Stimulated activated CD4-positive, alpha-beta T cell treated with anti-CD3 and anti-CD28 coated beads, TNF-alpha, amount 100 ng/mL, for 1 hour (primary cell): Measurements from ENCODE around the gene NUP153.
"Not testable (repeated sequence)": the region's sequence is repeated elsewhere in the genome, so short reads cannot be mapped to it uniquely, and the experiment has no call there.

Experiments used
- DNase-seq, 3 donors: peaks; one replicate each; pipeline ENCODE4 v3.0.0-alpha.2; 2020; ENCODE audit warnings: low read depth in 3 of 3, low spot score in 1 of 3

The NUP153 gene

DNA sequence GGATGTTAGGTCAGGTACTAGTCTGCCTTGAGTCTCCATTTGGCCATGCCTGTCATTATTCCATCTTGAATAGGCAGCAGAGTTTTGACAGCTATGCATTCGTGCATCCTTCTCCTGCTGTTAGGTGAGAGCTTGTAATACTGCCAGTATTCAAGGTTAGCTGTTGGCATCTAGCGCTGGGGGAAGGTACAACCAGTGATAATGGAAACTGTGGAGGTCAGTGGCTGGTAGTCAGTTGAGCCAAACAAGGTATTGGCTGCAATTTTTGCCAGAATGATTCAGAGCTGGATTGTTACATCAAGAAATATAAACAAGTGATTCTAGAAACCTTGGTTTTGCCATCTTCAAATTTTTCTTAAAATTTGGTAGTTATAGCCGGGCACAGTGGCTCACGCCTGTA is 100.1 kb downstream of the NUP153 start:
- no peak for DNase-seq

- no peak for DNase-seq
Observed at GRCh38 chr6:17602888-17603287, 103.8 kb downstream of the NUP153 start.

GRCh38 chr6:17601386-17601703 is 105.4 kb downstream of the NUP153 start:
- no peak for DNase-seq

DNA sequence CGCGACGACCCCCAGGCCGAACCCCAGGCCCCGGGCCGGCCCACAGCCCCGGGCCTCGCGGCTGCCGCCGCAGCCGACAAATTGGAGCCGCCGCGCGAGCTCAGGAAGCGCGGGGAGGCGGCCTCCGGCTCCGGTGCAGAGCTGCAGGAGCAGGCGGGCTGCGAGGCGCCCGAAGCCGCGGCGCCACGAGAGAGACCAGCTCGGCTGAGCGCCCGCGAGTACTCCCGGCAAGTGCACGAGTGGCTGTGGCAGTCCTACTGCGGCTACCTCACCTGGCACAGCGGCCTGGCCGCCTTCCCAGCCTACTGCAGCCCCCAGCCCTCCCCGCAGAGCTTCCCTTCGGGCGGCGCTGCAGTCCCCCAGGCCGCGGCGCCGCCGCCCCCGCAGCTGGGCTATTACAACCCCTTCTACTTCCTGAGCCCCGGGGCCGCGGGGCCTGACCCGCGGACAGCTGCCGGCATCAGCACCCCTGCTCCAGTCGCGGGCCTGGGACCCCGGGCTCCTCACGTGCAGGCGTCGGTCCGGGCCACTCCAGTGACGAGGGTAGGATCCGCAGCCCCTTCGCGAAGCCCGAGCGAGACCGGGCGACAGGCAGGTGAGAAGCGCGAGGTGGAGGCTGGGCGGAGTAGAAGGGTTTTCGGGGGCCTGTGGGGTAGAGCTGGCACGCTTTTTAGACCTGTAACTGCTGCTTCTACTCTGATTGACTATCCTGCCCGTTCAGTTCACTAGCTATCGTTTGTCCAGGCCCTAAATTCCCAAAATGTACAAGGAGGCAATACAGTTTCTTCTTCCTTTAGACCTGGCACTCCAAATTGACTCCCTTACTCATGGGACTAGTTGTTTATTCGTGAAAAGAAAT is 106.0 kb downstream of the NUP153 start:
- peak in 1 of 3 donors; percentile 31 for DNase-seq

DNA sequence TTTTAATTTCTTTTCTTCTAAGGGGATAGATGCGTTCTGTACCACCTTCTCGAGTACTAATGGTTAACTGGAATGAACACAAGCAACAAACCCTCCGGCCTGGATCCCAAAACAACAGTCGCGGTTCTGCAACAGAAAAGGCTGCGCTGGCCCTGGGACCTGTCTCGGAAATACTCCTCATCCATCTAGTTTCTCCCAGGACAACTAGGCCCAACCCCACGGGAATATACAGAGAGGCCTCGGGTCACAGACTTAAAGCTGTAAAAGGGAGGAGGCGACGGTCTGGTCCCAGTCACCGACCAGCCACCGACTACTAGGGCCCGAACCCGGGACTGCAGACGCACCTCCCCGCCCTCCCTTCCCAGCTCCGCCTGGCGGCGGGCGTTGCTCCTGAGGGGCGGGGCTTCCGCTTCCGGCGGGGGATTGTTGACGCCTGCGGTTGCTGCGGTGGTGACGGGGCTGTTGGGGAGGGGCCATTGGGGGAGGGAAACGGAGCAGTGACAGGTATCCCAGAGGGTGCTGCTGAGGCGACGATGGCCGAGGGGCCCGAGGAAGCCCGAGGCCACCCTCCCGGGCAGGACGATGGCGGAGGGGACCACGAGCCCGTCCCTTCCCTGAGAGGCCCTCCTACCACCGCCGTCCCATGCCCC is 106.7 kb downstream of the NUP153 start, which contains the start of gene FAM8A1:
Gene FAM8A1, plus strand, starts transcription at position 426 of the 650 bp plus-strand sequence. Its CDS starts 108 bp downstream, at position 534.
- peak; percentile 86 to 94 (median 88) for DNase-seq

DNA sequence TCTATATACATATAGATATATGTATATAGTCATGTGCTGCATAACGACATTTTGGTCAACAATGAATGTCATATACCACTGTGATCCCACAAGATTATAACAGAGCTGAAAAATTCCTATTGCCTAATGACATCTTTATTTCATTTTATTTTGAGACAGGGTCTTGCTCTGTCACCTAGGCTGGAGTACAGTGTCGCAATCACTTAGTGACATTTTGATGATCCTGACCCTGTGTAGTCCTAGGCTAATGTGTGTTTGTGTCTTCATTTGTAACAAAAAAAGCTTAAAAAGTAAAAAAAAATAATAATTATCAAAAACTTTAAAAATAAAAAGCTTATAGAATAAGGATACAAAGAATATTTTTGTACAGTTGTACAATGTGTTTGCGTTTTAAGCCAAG is 110.6 kb downstream of the NUP153 start:
- no peak for DNase-seq

- DNase-seq = no peak
Observed at GRCh38 chr6:17593246-17593645, 113.5 kb downstream of the NUP153 start.

DNA sequence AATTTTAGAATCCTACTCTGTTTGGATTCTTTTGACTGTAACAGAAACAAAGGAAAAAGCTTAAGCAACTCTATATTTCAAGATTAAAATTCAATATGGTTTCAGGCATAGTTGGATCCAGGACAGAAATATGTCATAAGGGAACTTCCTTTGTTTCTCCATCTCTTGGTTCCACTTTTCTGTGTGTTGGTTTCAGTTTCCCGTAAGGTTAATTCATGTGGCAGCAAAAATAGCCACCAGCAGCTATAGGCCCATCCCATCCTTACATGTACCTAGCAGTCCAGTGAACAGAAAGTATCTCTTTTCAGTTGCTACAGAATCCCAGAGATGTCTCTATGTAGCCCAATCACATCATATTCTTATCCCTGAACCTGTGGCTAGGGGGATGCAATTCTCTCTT is 115.4 kb downstream of the NUP153 start:
- DNase-seq = no peak

DNA sequence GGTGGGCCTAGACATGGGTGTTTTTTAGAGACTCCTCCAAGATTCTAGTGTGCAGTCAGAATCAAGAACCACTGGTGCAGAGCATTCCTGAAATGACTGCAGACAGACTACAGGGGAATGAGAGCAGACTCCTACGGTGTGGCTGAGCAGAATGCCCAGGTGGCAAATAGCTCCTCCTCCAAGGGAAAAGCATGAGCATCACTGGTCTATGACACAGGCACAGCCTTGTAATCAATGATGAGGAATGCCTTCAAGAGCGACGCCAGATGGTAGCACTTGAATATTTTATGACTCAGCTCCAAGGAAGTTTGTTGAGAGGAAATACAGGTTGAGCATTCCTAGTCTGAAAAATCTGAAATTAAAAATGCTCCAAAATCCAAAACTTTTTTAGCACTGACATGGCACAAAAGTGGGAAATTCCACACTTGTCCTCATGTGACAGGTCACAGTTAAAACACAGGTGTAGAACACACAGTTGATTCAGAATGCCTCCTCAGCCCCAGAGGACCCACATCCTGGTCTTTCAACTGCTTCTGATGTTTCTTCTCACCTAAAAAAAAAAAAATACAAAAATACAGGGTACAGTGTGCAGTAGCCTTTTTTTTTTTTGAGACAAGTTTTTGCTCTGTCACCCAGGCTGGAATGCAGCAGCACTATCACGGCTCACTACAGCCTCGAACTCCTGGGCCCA is 117.2 kb downstream of the NUP153 start:
- DNase-seq = no peak

- DNase-seq = no peak
Observed at GRCh38 chr6:17588011-17588410, 118.7 kb downstream of the NUP153 start.

GRCh38 chr6:17586623-17587022 is 120.1 kb downstream of the NUP153 start:
- not testable (repeated sequence) for DNase-seq

DNA sequence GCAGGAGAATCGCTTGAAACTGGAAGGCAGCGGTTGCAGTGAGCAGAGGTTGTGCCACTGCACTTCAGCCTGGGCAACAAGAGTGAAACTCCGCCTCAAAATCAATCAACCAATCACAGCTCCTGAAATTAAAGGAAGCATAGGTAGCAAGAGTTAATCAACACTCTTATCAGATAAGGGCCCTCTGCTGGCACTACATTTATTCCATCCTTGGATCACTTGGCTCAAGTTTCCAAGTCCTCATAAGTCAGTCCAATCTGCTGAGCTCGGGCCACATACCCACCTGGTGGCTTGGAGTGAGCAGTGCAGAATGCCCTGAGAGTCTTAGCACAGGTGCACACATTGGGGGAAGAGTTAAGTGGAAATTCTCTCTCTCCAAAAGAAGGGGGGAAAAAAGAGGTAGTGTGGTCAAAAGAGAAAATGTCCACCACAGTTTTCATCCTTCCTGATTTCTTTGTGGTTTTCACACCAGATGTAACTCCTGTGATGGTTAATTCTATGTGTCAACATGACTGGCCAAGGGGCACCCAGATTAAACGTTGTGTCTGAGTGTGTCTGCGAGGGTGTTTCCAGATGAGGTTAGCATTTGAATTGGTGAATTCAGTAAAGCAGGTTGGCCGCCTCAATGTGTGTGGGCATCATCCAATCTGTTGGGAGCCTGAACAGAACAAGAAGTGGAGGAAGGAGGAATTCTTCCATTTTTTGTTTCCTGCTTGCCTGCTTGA is 120.8 kb downstream of the NUP153 start:
- no peak for DNase-seq

GRCh38 chr6:17584241-17584803 is 122.4 kb downstream of the NUP153 start:
- DNase-seq = no peak

DNA sequence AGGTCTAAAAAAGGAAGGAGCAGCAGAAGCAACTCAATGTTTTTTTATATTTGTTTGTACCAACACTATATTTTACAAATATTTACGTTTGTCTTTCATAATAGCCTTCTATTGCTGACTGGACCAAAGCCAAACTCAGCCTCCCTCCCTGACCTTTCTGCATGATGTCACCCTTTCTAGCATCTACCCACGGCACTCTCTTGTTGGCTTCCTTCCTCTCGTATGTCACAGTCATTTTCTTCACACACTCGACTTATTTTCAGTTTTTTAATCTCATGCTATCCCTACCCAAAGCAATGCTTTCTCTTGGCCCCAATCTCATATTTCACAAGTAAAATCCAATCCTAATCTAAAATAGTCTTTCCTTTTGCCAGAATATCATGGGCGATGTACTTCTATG is 122.9 kb downstream of the NUP153 start:
- DNase-seq = no peak

DNA sequence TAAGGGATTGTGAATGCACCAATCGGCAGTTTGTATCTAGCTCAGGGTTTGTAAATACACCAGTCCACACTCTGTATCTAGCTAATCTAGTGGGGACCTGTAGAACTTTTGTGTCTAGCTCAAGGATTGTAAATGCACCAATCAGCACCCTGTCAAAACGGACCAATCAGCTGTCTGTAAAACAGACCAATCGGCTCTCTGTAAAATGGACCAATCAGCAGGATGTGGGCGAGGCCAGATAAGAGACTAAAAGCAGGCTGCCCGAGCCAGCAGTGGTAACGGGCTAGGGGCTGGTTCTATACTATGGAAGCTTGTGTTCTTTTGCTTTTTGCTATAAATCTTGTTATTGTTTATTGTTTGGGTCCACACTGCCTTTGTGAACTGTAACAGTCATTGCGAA is 125.4 kb downstream of the NUP153 start:
- not testable (repeated sequence) for DNase-seq

- DNase-seq = peak in 1 of 3 donors; percentile 21
Observed at GRCh38 chr6:17580518-17581048, 126.1 kb downstream of the NUP153 start.

- no peak for DNase-seq
Observed at GRCh38 chr6:17577059-17577458, 129.7 kb downstream of the NUP153 start.

DNA sequence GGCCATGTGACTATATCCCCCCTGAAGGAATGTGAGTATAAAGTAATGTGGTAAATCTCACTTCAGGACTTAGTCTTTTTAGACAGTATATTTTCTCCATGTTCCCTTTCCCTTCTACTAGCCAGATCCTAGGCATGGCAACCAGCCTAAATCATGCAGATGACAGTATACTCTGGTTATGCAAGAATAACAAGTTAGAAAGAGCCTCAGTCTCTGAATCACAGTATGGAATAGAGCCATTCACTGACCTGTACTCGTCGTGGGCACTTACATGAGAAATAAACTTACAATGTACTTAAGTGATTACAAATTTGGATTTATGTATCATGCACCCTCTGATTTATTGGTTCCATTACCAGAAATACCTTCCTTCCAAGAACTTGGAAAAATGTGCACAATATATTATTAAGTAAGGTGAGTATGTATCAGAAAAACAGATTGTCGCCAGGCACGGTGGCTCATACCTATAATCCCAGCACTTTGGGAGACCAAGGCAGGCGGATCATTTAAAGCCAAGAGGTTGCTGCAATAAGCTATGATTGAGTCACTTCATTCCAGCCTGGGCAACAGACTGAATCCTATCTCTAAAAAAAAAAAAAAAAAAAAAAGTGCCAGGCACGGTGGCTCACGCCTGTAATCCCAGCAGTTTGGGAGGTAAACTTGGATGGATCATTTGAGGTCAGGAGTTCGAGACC is 131.7 kb downstream of the NUP153 start:
- no peak for DNase-seq

GRCh38 chr6:17565399-17565798 is 141.3 kb downstream of the NUP153 start:
- no peak for DNase-seq
